GM21360 (cell line): ENCODE measurements around the gene RPS6KA3.

ENCODE experiments used
- ATAC-seq: cut with Tn5 transposase; IDR thresholded peaks from one replicate; pipeline ENCODE4 v1.9.1; 2021; ENCODE audit warnings: mild to moderate bottlenecking, moderate library complexity; ENCODE audit not compliant: unreplicated experiment

The RPS6KA3 gene

GRCh38 chrX:20266810-20267606 is at the start of gene RPS6KA3:
RPS6KA3 (minus strand) TSS chrX:20266909; CDS start chrX:20266632, 277 bp downstream.
- peak; percentile 73 for ATAC-seq

- peak; percentile 83 for ATAC-seq
Observed at GRCh38 chrX:20315140-20315539, 48.4 kb upstream of the RPS6KA3 start.

DNA sequence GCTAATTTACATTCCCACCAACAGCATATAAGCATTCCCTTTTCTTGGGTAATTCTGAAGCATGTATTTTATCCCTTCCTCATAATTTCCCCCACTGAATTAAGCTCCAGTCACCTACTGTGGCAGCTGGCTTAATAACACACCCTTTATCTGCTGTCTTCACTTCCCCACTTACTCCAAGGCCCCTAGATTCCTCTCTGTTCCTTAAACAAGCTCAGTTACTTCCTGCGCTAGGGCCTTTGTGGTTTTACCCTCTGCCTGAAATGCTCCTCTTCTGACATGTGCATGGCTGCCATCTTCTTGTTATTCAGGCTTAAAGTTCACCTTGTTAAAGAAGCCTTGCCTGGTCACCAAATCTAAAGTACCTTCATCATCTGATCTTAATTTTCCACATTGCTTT is 47.2 kb upstream of the RPS6KA3 start:
- no peak for ATAC-seq

DNA sequence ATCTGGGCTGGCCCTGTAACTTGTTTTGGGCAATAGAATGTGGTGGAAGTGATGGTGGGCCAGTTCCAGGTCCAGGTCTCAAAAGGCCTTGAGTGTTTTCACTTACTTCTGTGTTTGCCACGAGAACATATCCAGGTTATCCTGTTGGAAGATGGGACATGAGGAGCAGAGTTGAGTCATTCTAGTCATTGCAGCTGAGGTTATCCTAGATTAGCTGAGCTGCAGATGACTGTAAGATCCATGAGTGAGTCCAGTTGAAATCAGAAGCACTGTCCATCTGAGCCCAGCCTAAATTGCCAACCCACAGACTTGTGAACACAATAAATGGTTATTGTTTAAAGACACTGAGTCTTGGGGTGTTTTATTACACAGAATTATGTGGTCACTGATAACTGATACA is 45.3 kb upstream of the RPS6KA3 start:
- ATAC-seq, result no peak

DNA sequence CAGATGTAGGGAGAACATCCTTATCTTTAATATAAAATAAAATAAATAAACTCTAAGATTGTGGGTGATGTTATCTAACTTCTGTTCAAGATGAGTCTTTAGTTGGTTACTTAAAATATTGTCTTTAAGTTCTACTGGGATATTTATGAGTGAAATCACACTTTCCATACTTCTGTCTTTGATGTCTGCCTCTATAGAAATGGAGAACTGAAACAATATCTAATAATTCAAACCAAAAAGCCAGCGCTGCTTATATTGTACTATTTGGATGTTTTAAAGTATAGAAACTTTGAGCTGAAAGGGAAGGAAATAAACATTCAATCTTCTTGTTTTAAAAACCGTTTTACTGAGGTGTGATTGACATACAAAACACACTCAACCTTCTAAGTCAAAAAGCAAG is 44.8 kb upstream of the RPS6KA3 start:
- ATAC-seq, result peak; percentile 48

DNA sequence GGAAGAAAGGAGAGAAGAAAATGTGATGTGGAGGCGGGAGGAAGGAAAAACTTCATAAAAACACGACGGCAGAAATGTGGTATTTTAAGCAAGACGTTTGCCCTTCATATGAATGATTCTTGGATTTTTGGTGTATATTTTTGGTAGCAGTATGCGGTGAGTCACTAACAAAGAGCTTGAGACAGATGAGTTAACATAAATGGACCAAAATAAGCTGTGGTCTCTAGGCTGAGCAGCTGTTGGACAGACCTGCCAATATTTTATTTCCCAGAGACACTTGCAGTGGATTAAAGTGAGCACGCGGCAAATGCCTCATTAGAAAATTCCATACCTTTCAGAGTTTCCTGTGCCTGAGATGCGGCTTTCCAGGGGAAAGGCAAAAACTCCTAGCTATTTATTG is 43.1 kb upstream of the RPS6KA3 start:
- ATAC-seq, result no peak

DNA sequence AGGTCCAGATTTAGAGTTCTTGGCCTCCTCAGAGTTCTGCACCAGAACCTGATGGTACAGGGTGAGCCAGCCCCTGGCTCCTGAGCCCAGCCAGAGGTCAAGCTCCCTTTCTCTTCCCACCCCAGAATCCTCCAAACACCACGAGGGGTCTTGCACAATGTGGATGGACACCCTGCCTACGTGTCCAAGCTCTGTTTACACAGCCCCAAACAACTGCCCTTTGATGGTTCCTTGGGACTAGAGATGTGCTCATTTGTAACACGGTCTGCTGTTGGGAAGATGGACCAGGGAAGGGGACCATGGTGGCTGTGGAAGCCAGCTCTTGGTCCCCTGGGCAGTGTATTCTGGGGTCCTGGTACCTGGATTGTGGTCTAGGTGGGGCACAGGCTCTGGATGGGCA is 40.0 kb upstream of the RPS6KA3 start:
- ATAC-seq, result no peak

- ATAC-seq, result no peak
Observed at GRCh38 chrX:20300822-20301221, 34.1 kb upstream of the RPS6KA3 start.

- ATAC-seq, result no peak
Observed at GRCh38 chrX:20294957-20295356, 28.2 kb upstream of the RPS6KA3 start.

DNA sequence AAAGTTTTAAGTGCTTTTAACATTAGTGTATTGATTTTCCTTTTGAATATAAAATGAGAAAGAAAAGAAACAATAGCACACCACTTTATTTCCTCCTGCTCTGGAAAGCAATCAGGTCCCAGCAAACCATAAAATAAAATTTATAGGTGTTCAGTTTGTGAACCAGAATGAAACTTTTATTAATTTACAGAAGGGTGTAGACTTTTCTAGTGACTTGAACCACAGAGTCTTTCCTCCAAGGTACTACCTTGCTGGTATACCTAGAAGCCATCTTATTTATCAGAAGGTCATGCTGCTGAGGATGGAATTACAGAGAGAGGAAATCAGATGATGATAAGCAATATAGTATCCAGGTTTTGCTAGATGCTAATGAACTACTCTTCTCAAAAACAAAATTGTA is 27.6 kb upstream of the RPS6KA3 start:
- no peak for ATAC-seq

DNA sequence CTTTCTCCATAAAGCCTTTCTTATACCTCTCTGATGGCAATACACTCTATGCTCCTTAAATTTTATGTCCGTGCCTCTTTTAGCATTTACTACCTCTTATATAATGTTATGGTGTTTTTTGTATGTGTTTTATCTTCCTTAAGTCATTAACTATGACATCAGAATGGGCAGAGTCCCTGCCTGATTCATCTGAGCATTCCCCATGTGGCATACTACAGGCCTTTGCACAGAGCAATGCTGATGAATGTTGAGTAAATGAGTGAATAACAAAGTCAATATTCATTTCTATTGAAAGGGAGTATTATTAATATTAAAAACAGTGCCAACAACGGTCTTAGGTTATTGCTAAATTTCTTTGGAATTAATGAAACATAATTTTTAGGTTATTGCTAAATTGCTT is 18.8 kb upstream of the RPS6KA3 start:
- ATAC-seq, result no peak

GRCh38 chrX:20284992-20285391 is 18.3 kb upstream of the RPS6KA3 start:
- no peak for ATAC-seq

DNA sequence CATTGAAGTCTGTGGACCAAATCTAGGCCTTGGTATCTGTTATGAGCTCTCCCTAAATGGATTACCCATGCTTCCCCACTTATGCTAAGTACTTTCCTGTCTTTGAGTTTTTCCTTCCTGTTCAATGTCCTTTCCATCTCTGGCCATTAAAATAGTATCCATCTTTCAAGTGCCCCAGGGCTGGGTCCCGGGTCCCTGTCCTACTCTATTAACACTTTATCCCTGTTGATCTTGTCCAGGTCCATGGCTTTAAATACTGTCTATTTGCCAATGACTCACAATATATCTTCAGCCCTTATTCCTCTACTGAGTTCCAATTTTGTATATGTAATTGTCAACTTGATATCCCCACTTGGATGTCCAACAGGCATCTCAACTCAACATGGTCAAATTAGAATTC is 17.7 kb upstream of the RPS6KA3 start:
- no peak for ATAC-seq

DNA sequence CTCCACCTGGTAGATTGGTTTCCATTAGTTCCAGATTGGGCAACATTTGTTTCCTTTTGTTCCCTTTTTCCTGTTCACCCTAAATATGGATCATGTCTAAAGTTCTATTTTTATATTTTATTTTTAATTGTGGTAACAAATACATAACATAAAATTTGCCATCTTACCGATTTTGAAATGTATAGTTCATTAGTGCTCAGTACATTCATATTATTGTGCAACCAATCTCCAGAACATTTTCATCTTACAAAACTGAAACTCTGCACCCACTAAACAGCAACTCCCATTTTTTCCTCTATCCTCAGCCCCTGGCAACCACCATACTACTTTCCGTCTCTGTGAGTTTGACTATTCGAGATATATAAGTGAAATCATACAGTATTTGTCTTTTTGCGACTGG is 14.2 kb upstream of the RPS6KA3 start:
- ATAC-seq, result no peak

DNA sequence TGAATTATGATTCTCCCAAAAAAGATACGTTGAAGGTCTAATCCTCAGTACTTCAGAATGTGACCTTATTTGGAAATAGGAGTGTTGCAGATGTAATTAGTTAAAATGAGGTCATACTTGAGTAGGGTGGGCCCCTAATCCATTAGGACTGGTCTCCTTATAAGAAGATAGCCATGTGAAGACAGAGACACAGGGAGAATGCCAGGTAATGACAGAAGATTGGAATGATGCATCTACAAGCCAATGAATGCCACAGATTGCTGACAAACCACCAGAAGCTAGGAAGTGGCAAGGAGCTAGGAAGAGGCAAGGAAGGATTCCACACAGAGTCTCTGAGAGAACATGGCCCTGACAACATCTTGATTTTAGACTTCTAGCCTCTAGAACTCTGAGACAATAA is 7.4 kb upstream of the RPS6KA3 start:
- ATAC-seq, result no peak

DNA sequence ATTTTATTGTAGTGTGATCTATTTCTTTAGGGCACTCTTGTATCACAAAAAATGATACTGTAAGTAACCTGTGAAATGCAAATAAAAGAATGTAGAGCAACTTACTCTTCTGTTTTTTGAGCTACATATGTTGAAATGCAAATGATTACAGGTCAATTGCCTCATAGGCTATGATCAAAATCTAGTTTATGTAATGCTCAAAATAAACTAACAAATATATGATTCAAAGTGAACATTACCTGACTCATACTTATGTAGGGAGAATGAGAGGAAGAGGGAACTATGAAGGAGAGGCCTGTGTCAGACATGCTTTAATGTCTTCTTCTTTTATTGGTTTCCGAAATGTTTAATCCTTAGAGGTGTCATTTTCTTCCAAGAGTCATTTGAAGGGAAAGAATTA is 5.0 kb upstream of the RPS6KA3 start:
- no peak for ATAC-seq

DNA sequence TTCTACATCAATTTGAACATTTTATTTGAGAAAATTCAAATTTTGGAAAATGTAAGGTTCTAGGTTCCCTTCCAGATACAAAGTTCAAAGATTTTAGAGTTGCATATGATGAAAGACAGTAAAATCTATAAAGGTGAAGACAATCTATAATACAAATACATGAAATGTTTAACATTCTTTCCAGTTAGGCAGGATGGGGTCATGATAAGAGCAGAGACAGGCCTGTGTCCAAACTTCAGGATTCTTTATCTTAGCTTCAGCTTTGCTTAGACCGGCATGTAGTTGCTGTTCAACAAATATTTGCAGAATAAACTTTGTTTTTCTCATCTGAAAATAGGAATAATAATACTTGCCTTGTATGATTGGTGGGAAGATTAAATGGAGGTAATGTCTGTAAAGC is 4.5 kb upstream of the RPS6KA3 start:
- no peak for ATAC-seq

- ATAC-seq, result no peak
Observed at GRCh38 chrX:20270562-20270890, 3.8 kb upstream of the RPS6KA3 start.

GRCh38 chrX:20269848-20270561 is 3.3 kb upstream of the RPS6KA3 start:
- no peak for ATAC-seq

GRCh38 chrX:20267931-20268701 is 1.4 kb upstream of the RPS6KA3 start:
- ATAC-seq, result no peak

DNA sequence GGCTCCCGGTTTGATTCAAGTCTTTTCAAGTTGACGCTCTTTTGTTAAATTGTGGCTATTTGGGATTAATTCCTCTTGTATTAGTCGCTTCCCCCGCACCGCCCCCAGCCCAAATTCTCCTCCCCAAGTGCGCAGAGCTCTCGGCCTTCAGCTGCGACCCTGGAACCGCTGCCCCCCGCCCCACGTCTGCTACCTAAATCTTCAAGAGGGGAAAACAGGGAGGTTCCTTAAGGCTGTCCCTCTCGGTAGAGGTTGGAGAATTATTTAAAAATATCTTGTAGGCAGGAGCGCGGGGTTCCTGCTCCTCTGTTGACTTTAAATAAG is 860 bp upstream of the RPS6KA3 start:
- ATAC-seq, result no peak
